CD4-positive, CD25-positive, alpha-beta regulatory T cell (primary cell): Measurements from ENCODE around the gene CPSF7. TPM values are rescaled to one million over a fixed set of nuclear protein-coding genes. Genes with fewer than 3 reads are reported as not detected.
"Not testable (repeated sequence)": the region's sequence is repeated elsewhere in the genome, so short reads cannot be mapped to it uniquely, and the experiment has no call there.

Source experiments
- ATAC-seq, 2 donors: fragments of 150-1000 bp; cut with Tn5 transposase; one replicate each; pipeline ENCODE4 v1.10.0; 2021; ENCODE audit warnings: low read depth in 2 of 2, moderate number of reproducible peaks in 2 of 2, moderate library complexity in 1 of 2
- DNase-seq, 3 donors: peaks; one replicate each; pipeline versions ENCODE4 v3.0.0 to v3.0.0-alpha.2; 2012 to 2022; ENCODE audit warnings: mixed read lengths in 1 of 3
- H3K27ac ChIP-seq: one replicate; pipeline ENCODE4 v1.7.0; 2013; ENCODE audit warnings: mild to moderate bottlenecking, low read length; ENCODE audit not compliant: insufficient read depth, poor library complexity, severe bottlenecking
- H3K27me3 ChIP-seq: one replicate; pipeline ENCODE4 v1.7.0; 2013; ENCODE audit warnings: low read length; ENCODE audit not compliant: control insufficient read depth, insufficient read depth
- H3K36me3 ChIP-seq: one replicate; pipeline ENCODE4 v1.7.0; 2013; ENCODE audit warnings: mild to moderate bottlenecking, low read length, moderate library complexity; ENCODE audit not compliant: control insufficient read depth, insufficient read depth
- H3K4me1 ChIP-seq: 2 replicates; pipeline ENCODE4 v1.7.0; 2013; ENCODE audit warnings: mild to moderate bottlenecking, low read length; ENCODE audit not compliant: insufficient read depth, control insufficient read depth, poor library complexity, severe bottlenecking
- H3K4me3 ChIP-seq: one replicate; pipeline ENCODE4 v1.7.0; 2013; ENCODE audit warnings: low read depth, mild to moderate bottlenecking, low read length, moderate library complexity
- H3K9me3 ChIP-seq, 2 experiments: 1 replicate in 1 of 2; 2 replicates in 1 of 2; pipeline ENCODE4 v1.7.0; 2013; ENCODE audit warnings: low read length in 2 of 2, mild to moderate bottlenecking in 1 of 2, moderate library complexity in 1 of 2; ENCODE audit not compliant: control insufficient read depth in 2 of 2
- H3K27ac Mint-ChIP-seq, 3 donors: one replicate each; pipeline ENCODE4 v1.8.0; 2020 to 2022; ENCODE audit warnings: mild to moderate bottlenecking in 3 of 3, mixed read lengths in 3 of 3, moderate library complexity in 2 of 3
- H3K27me3 Mint-ChIP-seq: one replicate; pipeline ENCODE4 v1.8.0; 2022; ENCODE audit warnings: mild to moderate bottlenecking, mixed read lengths
- H3K36me3 Mint-ChIP-seq: one replicate; pipeline ENCODE4 v1.8.0; 2020; ENCODE audit warnings: mixed read lengths
- H3K4me1 Mint-ChIP-seq, 4 donors: one replicate each; pipeline ENCODE4 v1.8.0; 2020 to 2022; ENCODE audit warnings: mixed read lengths in 4 of 4, mild to moderate bottlenecking in 1 of 4
- H3K4me3 Mint-ChIP-seq, 4 donors: one replicate each; pipeline ENCODE4 v1.8.0; 2020 to 2022; ENCODE audit warnings: mild to moderate bottlenecking in 4 of 4, mixed read lengths in 4 of 4, moderate library complexity in 3 of 4
- H3K9me3 Mint-ChIP-seq, 7 donors: one replicate each; pipeline ENCODE4 v1.8.0; 2020 to 2022; ENCODE audit warnings: mixed read lengths in 7 of 7, mild to moderate bottlenecking in 3 of 7, moderate library complexity in 2 of 7
- polyA plus RNA-seq, 4 donors: library from polyadenylated mRNA; unstranded; fragments of 300-500 nt; fragmentation: Illumina TruSeq; gene quantifications; one replicate each; pipeline ENCODE4 v1.2.3, GENCODE V29; 2021
- total RNA-seq: library from RNA; stranded (reverse); gene quantifications from one replicate; pipeline ENCODE4 v1.2.3, GENCODE V29; 2022

The CPSF7 gene
- total and polyA plus RNA-seq, 5 donors from 2014 or later = 23.5 to 111 (median 26.0) TPM

GRCh38 chr11:61473370-61474012, 43.7 kb upstream of the CPSF7 start:
- peaks cover 0 to 7% (median 4%) of the 10 kb centered on the region in 4 donors for H3K4me1 Mint-ChIP-seq
- H3K36me3 ChIP-seq = peaks cover 13% of the 10 kb centered on the region
- no peak overlapping the region for H3K4me3 ChIP-seq
- peaks cover 0 to 2% (median 0%) of the 10 kb centered on the region in 7 donors for H3K9me3 Mint-ChIP-seq
- peak overlapping the region in 1 of 3 donors; percentile 11 for H3K27ac Mint-ChIP-seq
- H3K4me1 ChIP-seq = peaks cover 6% of the 10 kb centered on the region
- ATAC-seq (no peak), DNase-seq (no peak)
- no peak overlapping the region for H3K27ac ChIP-seq
- H3K4me3 Mint-ChIP-seq = peak overlapping the region in 1 of 4 donors; percentile 23
- H3K27me3 ChIP-seq = no peaks in the 10 kb centered on the region
- H3K36me3 Mint-ChIP-seq = peaks cover 21% of the 10 kb centered on the region
- no peaks in the 10 kb centered on the region for H3K9me3 ChIP-seq
- no peaks in the 10 kb centered on the region for H3K27me3 Mint-ChIP-seq

GRCh38 chr11:61472868-61473267, 43.1 kb upstream of the CPSF7 start:
- Mint-ChIP-seq H3K36me3 (peaks cover 25% of the 10 kb centered on the region), H3K9me3 (peaks cover 0 to 2% (median 0%) of the 10 kb centered on the region in 7 donors), H3K4me3 (no peak overlapping the region), H3K4me1 (peaks cover 0 to 6% (median 2%) of the 10 kb centered on the region in 4 donors), H3K27ac (no peak overlapping the region), H3K27me3 (no peaks in the 10 kb centered on the region)
- Histone ChIP-seq H3K36me3 (peaks cover 19% of the 10 kb centered on the region), H3K4me1 (peaks cover 5% of the 10 kb centered on the region), H3K4me3 (no peak overlapping the region), H3K9me3 (no peaks in the 10 kb centered on the region), H3K27me3 (no peaks in the 10 kb centered on the region), H3K27ac (no peak overlapping the region)
- ATAC-seq (no peak), DNase-seq (no peak)

GRCh38 chr11:61472282-61472681, 42.5 kb upstream of the CPSF7 start:
- H3K4me3 Mint-ChIP-seq = no peak overlapping the region
- H3K27ac Mint-ChIP-seq = no peak overlapping the region
- Histone ChIP-seq H3K27me3 (no peaks in the 10 kb centered on the region), H3K4me1 (no peaks in the 10 kb centered on the region), H3K36me3 (peaks cover 22% of the 10 kb centered on the region), H3K27ac (no peak overlapping the region), H3K9me3 (no peaks in the 10 kb centered on the region), H3K4me3 (no peak overlapping the region)
- H3K36me3 Mint-ChIP-seq = peaks cover 30% of the 10 kb centered on the region
- DNase-seq (no peak), ATAC-seq (no peak)
- no peaks in the 10 kb centered on the region for H3K27me3 Mint-ChIP-seq
- H3K9me3 Mint-ChIP-seq = peaks cover 0 to 2% (median 0%) of the 10 kb centered on the region in 7 donors
- H3K4me1 Mint-ChIP-seq = peaks cover 0 to 6% (median under 1%) of the 10 kb centered on the region in 4 donors

- Histone ChIP-seq H3K9me3 (no peaks in the 10 kb centered on the region), H3K27ac (no peak overlapping the region), H3K4me1 (no peaks in the 10 kb centered on the region), H3K27me3 (no peaks in the 10 kb centered on the region), H3K36me3 (peaks cover 21% of the 10 kb centered on the region), H3K4me3 (no peak overlapping the region)
- peaks cover 0 to 2% (median 0%) of the 10 kb centered on the region in 4 donors for H3K4me1 Mint-ChIP-seq
- peaks cover 23% of the 10 kb centered on the region for H3K36me3 Mint-ChIP-seq
- H3K27ac Mint-ChIP-seq = peak overlapping the region in 2 of 3 donors; percentile 33 to 65
- DNase-seq (no peak), ATAC-seq (no peak)
- H3K27me3 Mint-ChIP-seq = no peaks in the 10 kb centered on the region
- peaks cover 0 to 2% (median 0%) of the 10 kb centered on the region in 7 donors for H3K9me3 Mint-ChIP-seq
- H3K4me3 Mint-ChIP-seq = no peak overlapping the region
These were observed 38.2 kb upstream of the CPSF7 start for GRCh38 chr11:61468002-61468401.

GRCh38 chr11:61467602-61468001, 37.8 kb upstream of the CPSF7 start:
- not testable (repeated sequence) for H3K9me3 Mint-ChIP-seq, H3K4me3 ChIP-seq, H3K9me3 ChIP-seq, H3K27me3 Mint-ChIP-seq, H3K4me1 Mint-ChIP-seq, ATAC-seq, H3K27me3 ChIP-seq, H3K27ac ChIP-seq, DNase-seq, H3K4me1 ChIP-seq, H3K4me3 Mint-ChIP-seq
- Mint-ChIP-seq H3K27ac (peak overlapping the region in 1 of 3 donors; percentile 33), H3K36me3 (peaks cover 19% of the 10 kb centered on the region)
- peaks cover 19% of the 10 kb centered on the region for H3K36me3 ChIP-seq

DNA sequence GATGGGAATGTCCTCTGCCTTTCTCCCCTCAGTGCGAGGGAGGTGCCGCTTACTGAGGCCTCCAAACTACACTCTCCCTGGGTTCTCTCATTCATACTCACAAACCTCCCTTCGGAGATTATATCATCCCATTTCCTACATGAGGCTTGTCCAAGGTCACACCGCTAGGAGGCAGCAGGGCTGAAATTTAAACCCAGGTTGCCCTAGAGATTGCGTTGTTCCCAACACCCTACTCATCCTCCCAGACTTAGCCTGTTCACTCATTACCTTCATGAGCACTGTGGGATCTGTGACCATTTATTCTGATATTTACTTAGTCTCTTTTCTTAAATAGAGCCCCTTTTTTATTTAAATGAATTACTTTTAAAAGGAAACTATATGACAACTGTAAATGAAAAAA, 31.2 kb upstream of the CPSF7 start:
- Mint-ChIP-seq H3K36me3 (peaks cover 28% of the 10 kb centered on the region), H3K27ac (peak overlapping the region in 1 of 3 donors; percentile 5), H3K27me3 (no peaks in the 10 kb centered on the region), H3K4me1 (peaks cover 0 to 7% (median 4%) of the 10 kb centered on the region in 4 donors), H3K4me3 (no peak overlapping the region), H3K9me3 (no peaks in the 10 kb centered on the region)
- no peak for ATAC-seq
- no peaks in the 10 kb centered on the region for H3K9me3 ChIP-seq
- peaks cover 2% of the 10 kb centered on the region for H3K36me3 ChIP-seq
- no peak overlapping the region for H3K4me3 ChIP-seq
- DNase-seq = no peak
- H3K27ac ChIP-seq = no peak overlapping the region
- H3K4me1 ChIP-seq = no peaks in the 10 kb centered on the region
- H3K27me3 ChIP-seq = no peaks in the 10 kb centered on the region

GRCh38 chr11:61460474-61460881, 30.7 kb upstream of the CPSF7 start:
- Histone ChIP-seq H3K4me1 (no peaks in the 10 kb centered on the region), H3K27ac (no peak overlapping the region), H3K9me3 (no peaks in the 10 kb centered on the region), H3K36me3 (peaks cover 5% of the 10 kb centered on the region), H3K4me3 (no peak overlapping the region), H3K27me3 (no peaks in the 10 kb centered on the region)
- no peaks in the 10 kb centered on the region for H3K27me3 Mint-ChIP-seq
- no peak overlapping the region for H3K4me3 Mint-ChIP-seq
- H3K27ac Mint-ChIP-seq = peak overlapping the region in 1 of 3 donors; percentile 5
- no peaks in the 10 kb centered on the region for H3K9me3 Mint-ChIP-seq
- ATAC-seq = no peak
- peaks cover 0 to 7% (median 6%) of the 10 kb centered on the region in 4 donors for H3K4me1 Mint-ChIP-seq
- peaks cover 32% of the 10 kb centered on the region for H3K36me3 Mint-ChIP-seq
- no peak for DNase-seq

- H3K4me1 ChIP-seq = no peaks in the 10 kb centered on the region
- ATAC-seq (no peak), DNase-seq (no peak)
- peaks cover 34% of the 10 kb centered on the region for H3K36me3 Mint-ChIP-seq
- H3K27ac ChIP-seq = no peak overlapping the region
- H3K36me3 ChIP-seq = peaks cover 16% of the 10 kb centered on the region
- no peak overlapping the region for H3K4me3 ChIP-seq
- no peaks in the 10 kb centered on the region for H3K27me3 ChIP-seq
- H3K9me3 Mint-ChIP-seq = no peaks in the 10 kb centered on the region
- peaks cover 0 to 10% (median 5%) of the 10 kb centered on the region in 4 donors for H3K4me1 Mint-ChIP-seq
- no peaks in the 10 kb centered on the region for H3K9me3 ChIP-seq
- H3K27me3 Mint-ChIP-seq = no peaks in the 10 kb centered on the region
- no peak overlapping the region for H3K4me3 Mint-ChIP-seq
- no peak overlapping the region for H3K27ac Mint-ChIP-seq
These were observed 24.7 kb upstream of the CPSF7 start for GRCh38 chr11:61454520-61454919.
